Endodermal cell (in vitro differentiated cells): ENCODE measurements around the gene TCIRG1. TPM values are rescaled to one million over a fixed set of nuclear protein-coding genes. Genes with fewer than 3 reads are reported as not detected.

ENCODE experiments used
- DNase-seq: peaks from one replicate; pipeline ENCODE4 v3.0.0-alpha.2; 2017
- H3K27ac ChIP-seq: 2 replicates; pipeline ENCODE4 v1.5.1; 2013; ENCODE audit warnings: mild to moderate bottlenecking, low read depth, low read length, moderate library complexity
- H3K27me3 ChIP-seq: 2 replicates; pipeline ENCODE4 v1.6.1; 2013; ENCODE audit warnings: mild to moderate bottlenecking, low read length, moderate library complexity; ENCODE audit not compliant: insufficient read depth, control insufficient read depth, poor library complexity, severe bottlenecking
- H3K36me3 ChIP-seq: 2 replicates; pipeline ENCODE4 v1.7.0; 2013; ENCODE audit warnings: mild to moderate bottlenecking, low read length, moderate library complexity; ENCODE audit not compliant: control insufficient read depth, insufficient read depth
- H3K4me1 ChIP-seq: one replicate; pipeline ENCODE4 v1.7.0; 2013; ENCODE audit warnings: low read length; ENCODE audit not compliant: control insufficient read depth, insufficient read depth
- H3K4me3 ChIP-seq: 2 replicates; pipeline ENCODE4 v1.5.1; 2013; ENCODE audit warnings: mild to moderate bottlenecking, low read length, moderate library complexity
- H3K9ac ChIP-seq: 2 replicates; pipeline ENCODE4 v1.6.1; 2013; ENCODE audit warnings: mild to moderate bottlenecking, low read length, moderate library complexity; ENCODE audit not compliant: poor library complexity, severe bottlenecking; ENCODE audit errors: extremely low read depth
- H3K9me3 ChIP-seq: 2 replicates; pipeline ENCODE4 v1.6.1; 2013; ENCODE audit warnings: mild to moderate bottlenecking, low read length, moderate library complexity; ENCODE audit not compliant: control insufficient read depth
- H3K27ac Mint-ChIP-seq: 2 replicates; pipeline ENCODE4 v1.8.0; 2020; ENCODE audit warnings: mixed read lengths
- H3K27me3 Mint-ChIP-seq: 2 replicates; pipeline ENCODE4 v1.8.0; 2021; ENCODE audit warnings: mild to moderate bottlenecking, mixed read lengths; ENCODE audit not compliant: insufficient read depth
- H3K36me3 Mint-ChIP-seq: 2 replicates; pipeline ENCODE4 v1.8.0; 2020; ENCODE audit warnings: low read depth, mixed read lengths
- H3K4me1 Mint-ChIP-seq: 2 replicates; pipeline ENCODE4 v1.8.0; 2020; ENCODE audit warnings: mixed read lengths
- H3K4me3 Mint-ChIP-seq: 2 replicates; pipeline ENCODE4 v1.8.0; 2020; ENCODE audit warnings: mild to moderate bottlenecking, moderate library complexity, mixed read lengths
- H3K9me3 Mint-ChIP-seq: 2 replicates; pipeline ENCODE4 v1.8.0; 2020; ENCODE audit warnings: mild to moderate bottlenecking, mixed read lengths
- WGBS, 2 experiments: methylation state at CpG; one replicate each; pipeline versions ENCODE4 v1.1.5 to v1.1.7; 2013; ENCODE audit warnings: missing lambda C conversion rate in 2 of 2, mixed read lengths in 1 of 2; ENCODE audit not compliant: insufficient coverage in 1 of 2, insufficient read length in 1 of 2; 5-methylcytosine and 5-hydroxymethylcytosine counted together
- total RNA-seq, 2 donors: library from RNA; stranded (reverse); fragmentation: NEBNext Ultra II Directional in 1 of 2; extraction: Animal tissue kit (Norgen Biotek cat#: 25700) in 1 of 2; gene quantifications; 2 replicates in 1 of 2; 3 replicates in 1 of 2; pipeline ENCODE4 v1.2.1, GENCODE V29; 2021
- TF ChIP-seq, protein P1 (sequence below): fragments of 200-600 bp; sonication (generic); conservative IDR thresholded peaks from 2 replicates; pipeline ENCODE4 v1.5.0; 2021; ENCODE audit warnings: antibody characterized with exemption, mild to moderate bottlenecking

Gene TCIRG1
- total RNA-seq, 2 donors from 2014 or later: 61.6 to 70.4 TPM

DNA sequence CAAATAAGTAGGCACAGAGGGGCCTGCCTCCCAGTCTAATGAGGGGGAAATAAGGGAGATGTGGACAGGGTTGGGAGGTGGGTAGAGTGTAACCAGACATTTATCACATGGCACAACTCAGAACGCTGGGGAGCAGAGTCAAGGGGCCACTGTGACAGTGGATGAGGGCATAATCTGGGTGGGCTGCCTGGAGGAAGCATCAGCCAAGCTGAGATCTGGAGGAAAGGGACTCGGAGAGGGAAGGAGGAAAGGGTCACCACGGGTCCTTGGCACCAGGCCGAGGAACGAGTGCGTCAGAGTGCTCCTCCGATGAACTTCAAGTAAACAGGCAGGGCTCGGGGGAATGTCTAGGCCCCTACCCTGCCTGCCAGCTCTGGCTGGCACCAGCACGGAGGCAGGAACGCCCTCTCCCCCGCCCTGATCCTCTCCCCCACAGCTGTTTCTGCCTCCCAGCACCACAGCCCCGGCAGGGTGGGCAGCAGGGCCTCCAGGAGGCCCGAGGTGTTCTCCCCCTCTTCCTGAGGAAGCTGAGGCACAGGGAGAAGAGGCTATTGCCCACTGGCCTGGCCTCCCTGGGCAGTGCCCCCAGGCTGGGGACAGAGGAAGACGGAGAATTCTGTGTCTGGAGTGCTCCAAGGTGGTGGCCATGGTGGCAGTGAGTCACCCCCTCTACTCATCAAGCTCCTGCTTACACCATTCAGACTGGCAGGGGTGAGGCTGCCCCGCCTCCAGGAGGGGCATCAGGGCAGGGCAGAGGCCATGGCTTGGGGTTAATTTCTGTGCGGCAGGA, 24.5 kb upstream of the TCIRG1 start:
- TF ChIP-seq, protein P1, sequence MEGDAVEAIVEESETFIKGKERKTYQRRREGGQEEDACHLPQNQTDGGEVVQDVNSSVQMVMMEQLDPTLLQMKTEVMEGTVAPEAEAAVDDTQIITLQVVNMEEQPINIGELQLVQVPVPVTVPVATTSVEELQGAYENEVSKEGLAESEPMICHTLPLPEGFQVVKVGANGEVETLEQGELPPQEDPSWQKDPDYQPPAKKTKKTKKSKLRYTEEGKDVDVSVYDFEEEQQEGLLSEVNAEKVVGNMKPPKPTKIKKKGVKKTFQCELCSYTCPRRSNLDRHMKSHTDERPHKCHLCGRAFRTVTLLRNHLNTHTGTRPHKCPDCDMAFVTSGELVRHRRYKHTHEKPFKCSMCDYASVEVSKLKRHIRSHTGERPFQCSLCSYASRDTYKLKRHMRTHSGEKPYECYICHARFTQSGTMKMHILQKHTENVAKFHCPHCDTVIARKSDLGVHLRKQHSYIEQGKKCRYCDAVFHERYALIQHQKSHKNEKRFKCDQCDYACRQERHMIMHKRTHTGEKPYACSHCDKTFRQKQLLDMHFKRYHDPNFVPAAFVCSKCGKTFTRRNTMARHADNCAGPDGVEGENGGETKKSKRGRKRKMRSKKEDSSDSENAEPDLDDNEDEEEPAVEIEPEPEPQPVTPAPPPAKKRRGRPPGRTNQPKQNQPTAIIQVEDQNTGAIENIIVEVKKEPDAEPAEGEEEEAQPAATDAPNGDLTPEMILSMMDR: no peak
- DNase-seq: no peak
- Histone ChIP-seq H3K9me3 (no peaks in the 10 kb centered on the region), H3K4me1 (no peaks in the 10 kb centered on the region), H3K27me3 (no peaks in the 10 kb centered on the region), H3K27ac (no peak overlapping the region), H3K4me3 (no peak overlapping the region), H3K9ac (no peak overlapping the region), H3K36me3 (no peaks in the 10 kb centered on the region)
- Mint-ChIP-seq H3K27me3 (no peaks in the 10 kb centered on the region), H3K4me1 (no peaks in the 10 kb centered on the region), H3K27ac (no peak overlapping the region), H3K9me3 (peaks cover 3% of the 10 kb centered on the region), H3K4me3 (no peak overlapping the region), H3K36me3 (no peaks in the 10 kb centered on the region)
- WGBS, 2 experiments: 91 to 92% methylated on average over 4 to 16 of the region's 16 CpGs

DNA sequence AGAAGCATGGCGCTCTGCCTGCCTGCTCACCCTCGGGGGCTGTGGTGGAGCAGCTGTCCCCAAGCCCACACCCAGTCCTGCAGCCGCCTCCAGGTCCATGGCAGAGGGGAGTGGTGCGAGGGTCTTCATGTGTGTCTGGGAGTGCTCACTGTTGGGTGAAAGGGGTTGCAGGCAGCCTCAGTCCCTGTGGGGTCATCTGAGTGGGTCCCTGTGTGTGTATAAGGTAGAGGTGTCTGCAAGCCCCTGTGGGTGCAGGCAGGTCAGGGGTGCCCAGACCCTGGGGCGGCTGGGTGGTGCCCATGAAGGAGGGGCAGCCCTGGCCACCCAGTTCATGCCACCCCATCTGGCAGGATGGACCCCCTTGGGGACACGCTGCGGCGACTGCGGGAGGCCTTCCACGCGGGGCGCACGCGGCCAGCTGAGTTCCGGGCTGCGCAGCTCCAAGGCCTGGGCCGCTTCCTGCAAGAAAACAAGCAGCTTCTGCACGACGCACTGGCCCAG, 23.8 kb upstream of the TCIRG1 start:
- Histone ChIP-seq H3K9me3 (no peaks in the 10 kb centered on the region), H3K36me3 (no peaks in the 10 kb centered on the region), H3K9ac (no peak overlapping the region), H3K4me1 (no peaks in the 10 kb centered on the region), H3K27ac (no peak overlapping the region), H3K4me3 (no peak overlapping the region), H3K27me3 (no peaks in the 10 kb centered on the region)
- Mint-ChIP-seq H3K4me3 (no peak overlapping the region), H3K9me3 (no peaks in the 10 kb centered on the region), H3K27ac (no peak overlapping the region), H3K36me3 (no peaks in the 10 kb centered on the region), H3K27me3 (no peaks in the 10 kb centered on the region), H3K4me1 (no peaks in the 10 kb centered on the region)
- TF ChIP-seq, protein P1: no peak
- WGBS, 2 experiments: 94 to 97% methylated on average over 6 to 19 of the region's 19 CpGs
- DNase-seq: no peak

DNA sequence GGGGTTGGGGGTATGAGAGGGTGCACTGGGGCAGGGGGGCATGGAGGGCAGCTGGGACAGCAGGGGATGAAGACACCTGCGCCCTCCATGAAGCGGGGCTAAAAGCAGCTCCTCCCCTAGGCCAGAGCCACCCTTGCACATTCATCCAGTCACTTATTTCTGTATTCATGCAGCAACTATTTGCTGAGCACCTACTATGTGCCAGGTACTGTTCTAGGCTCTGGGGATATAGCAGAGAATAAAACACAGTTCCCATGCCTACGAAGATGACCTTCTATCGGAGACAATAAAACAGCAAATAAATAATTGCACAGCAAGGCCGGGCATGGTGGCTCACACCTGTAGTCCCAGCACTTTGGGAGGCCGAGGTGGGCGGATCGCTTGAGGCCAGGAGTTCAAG, 23.4 kb upstream of the TCIRG1 start:
- TF ChIP-seq, protein P1: no peak
- Histone ChIP-seq H3K9ac (no peak overlapping the region), H3K9me3 (no peaks in the 10 kb centered on the region), H3K4me3 (no peak overlapping the region), H3K27me3 (no peaks in the 10 kb centered on the region), H3K27ac (no peak overlapping the region), H3K4me1 (no peaks in the 10 kb centered on the region), H3K36me3 (no peaks in the 10 kb centered on the region)
- no peak for DNase-seq
- H3K27me3 Mint-ChIP-seq: no peaks in the 10 kb centered on the region
- peaks cover under 1% of the 10 kb centered on the region for H3K4me1 Mint-ChIP-seq
- H3K4me3 Mint-ChIP-seq: no peak overlapping the region
- H3K27ac Mint-ChIP-seq: no peak overlapping the region
- H3K36me3 Mint-ChIP-seq: no peaks in the 10 kb centered on the region
- 96% methylated on average over 6 to 8 of the region's 8 CpGs for WGBS, 2 experiments
- no peaks in the 10 kb centered on the region for H3K9me3 Mint-ChIP-seq
